GM12801 (cell line): ENCODE results near the gene KRT83.

ENCODE experiments used
- CTCF ChIP-seq: IDR thresholded peaks from one replicate; pipeline ENCODE4 v1.5.1; 2011; ENCODE audit warnings: control low read depth; ENCODE audit not compliant: insufficient read length; ENCODE audit errors: extremely low read depth

Gene KRT83

GRCh38 chr12:52320784-52321400, at the start of gene KRT83:
TSS of gene KRT83 (minus strand) at chr12:52321398. CDS start at chr12:52321335, 63 bp downstream.
- TF ChIP-seq CTCF, result no peak

DNA sequence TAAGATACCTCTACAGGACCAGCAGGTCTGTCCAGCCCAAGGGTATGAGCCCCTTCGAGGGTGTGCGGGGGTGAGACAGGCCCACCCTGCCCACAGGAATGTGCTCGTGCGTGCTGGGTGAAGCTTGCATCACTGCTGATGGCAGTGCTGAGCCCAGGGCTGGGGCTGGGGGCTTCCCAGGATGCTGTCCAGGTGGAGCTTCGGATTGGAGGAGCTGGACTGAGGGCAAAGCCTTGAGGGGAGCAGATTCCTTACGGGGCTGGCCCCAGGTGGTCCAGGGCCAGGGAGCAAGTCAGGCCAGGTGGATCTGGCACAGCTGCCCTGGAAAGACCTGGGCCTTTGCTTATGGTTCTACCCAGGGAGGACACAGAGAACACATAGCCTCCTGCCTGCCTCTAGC, 48.6 kb upstream of the KRT83 start:
- no peak for TF ChIP-seq CTCF

GRCh38 chr12:52369211-52369610, 48.0 kb upstream of the KRT83 start:
- TF ChIP-seq CTCF, result no peak

- no peak for TF ChIP-seq CTCF
Observed at GRCh38 chr12:52368508-52368907, 47.3 kb upstream of the KRT83 start.

DNA sequence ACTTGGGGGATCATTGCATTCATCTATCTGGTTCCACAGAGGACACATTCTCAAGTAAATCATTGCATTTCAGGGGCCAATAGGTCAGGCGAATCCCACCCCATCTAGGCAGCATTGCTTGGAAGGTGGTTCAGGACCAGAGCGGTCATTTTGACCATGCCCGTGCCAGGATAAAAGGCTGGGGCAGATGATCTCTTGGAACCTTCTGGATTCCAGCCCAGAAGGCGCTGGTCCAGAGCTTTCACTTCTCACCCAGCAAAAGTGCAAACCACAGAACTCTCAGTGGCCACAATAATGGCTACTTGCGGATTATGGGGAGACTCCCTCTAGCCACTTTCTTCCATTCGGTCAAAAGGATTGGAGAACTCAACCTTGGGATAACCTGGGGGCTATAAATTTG, 46.7 kb upstream of the KRT83 start:
- TF ChIP-seq CTCF, result no peak

DNA sequence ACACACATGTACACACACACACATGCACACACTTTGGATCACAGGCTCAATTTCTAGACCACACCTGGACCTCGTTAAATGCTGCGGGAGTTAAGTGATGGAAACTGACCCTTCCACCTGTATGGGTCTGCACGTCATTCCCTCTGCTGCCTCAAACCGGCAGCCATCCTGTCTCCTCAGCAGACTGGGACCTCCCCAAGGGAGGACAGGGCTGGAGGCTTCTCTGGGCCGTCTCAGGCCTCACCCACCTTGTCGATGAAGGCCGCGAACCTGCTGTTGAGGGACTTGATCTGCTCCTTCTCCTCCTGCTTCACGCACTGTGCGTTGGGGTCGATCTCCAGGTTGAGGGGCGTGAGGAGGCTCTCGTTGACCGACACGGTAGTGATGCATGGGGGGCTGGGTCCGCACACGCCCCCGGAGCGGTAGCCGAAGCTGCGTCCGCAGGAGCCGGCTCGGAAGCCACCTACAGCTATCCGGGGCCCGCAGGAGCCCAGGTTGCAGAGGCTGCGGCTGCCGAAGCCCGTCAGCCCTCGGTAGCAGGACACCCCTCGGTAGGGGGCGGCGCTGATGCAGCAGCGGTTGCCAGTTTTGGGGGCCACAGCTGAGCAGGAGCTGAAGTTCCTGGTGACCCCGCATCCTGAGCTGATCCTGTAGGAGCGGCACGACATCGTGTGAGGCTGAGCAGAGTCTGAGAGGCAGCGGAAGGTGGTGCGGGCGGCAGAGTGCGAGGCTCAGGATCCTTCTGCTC, 45.7 kb upstream of the KRT83 start, which contains the start of gene KRT85:
TSS of gene KRT85 (minus strand) at position 744 of the 748 bp plus-strand sequence. CDS start at position 668, 76 bp downstream.
- TF ChIP-seq CTCF, result no peak

DNA sequence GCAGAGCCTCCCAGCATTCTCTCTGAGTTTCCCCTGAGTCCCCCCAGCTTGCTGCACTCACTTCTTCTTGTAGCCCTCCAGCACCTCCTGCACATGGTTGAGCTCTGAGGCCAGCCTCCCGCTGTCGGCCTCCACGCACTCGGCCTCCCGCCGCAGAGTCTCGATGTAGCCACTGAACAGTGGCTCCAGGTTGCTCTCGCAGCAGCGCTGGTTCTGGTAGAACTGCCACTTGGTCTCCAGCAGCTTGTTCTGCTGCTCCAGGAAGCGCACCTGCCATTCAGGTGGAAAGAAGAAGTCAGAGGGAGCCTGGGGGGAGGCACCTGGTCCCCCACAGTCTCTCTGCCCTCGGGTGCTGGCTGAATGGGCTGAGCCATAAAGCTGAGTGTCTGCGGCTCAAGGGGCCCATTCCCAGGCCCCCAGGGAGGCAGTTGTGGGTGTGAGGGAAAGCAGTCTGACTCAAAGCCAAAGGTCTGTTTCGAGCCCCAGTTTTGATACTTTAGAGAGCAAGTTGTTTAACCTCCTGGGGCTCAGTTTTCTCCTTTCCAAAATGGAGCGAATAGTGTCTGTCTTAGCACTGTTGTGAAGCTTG, 43.8 kb upstream of the KRT83 start:
- TF ChIP-seq CTCF, result no peak
